OCI-LY1 (cell line): Measurements from ENCODE around the gene SYNCRIP.

Source experiments
- H2AFZ ChIP-seq: fragments of 200-600 bp; sonication (generic), shearing (Covaris generic); 2 replicates; pipeline ENCODE4 v1.6.0; 2014; ENCODE audit warnings: antibody characterized with exemption, mild to moderate bottlenecking, low read length
- H3F3A ChIP-seq: fragments of 200-600 bp; sonication (generic), shearing (Covaris generic); 2 replicates; pipeline ENCODE4 v1.6.0; 2014; ENCODE audit warnings: mild to moderate bottlenecking, antibody characterized with exemption, low read length, moderate library complexity; ENCODE audit not compliant: insufficient read depth
- H3K27ac ChIP-seq: fragments of 200-600 bp; sonication (generic); 2 replicates; pipeline ENCODE4 v1.5.1; 2014; ENCODE audit warnings: low read length, mixed run types, mild to moderate bottlenecking, low read depth; ENCODE audit not compliant: poor library complexity, severe bottlenecking
- H3K27me3 ChIP-seq: fragments of 200-600 bp; sonication (generic); 2 replicates; pipeline ENCODE4 v1.6.0; 2014; ENCODE audit warnings: antibody characterized with exemption, mild to moderate bottlenecking, low read length, moderate library complexity; ENCODE audit not compliant: insufficient read depth
- H3K36me3 ChIP-seq: fragments of 200-600 bp; sonication (generic); 2 replicates; pipeline ENCODE4 v1.6.1; 2014; ENCODE audit warnings: mild to moderate bottlenecking, antibody characterized with exemption, low read length, moderate library complexity, mixed read lengths; ENCODE audit not compliant: insufficient read depth
- H3K4me1 ChIP-seq: fragments of 200-600 bp; sonication (generic); 2 replicates; pipeline ENCODE4 v1.5.1; 2014; ENCODE audit warnings: mild to moderate bottlenecking, low read length, moderate library complexity; ENCODE audit not compliant: insufficient read depth, severe bottlenecking
- H3K4me2 ChIP-seq: fragments of 200-600 bp; sonication (generic), shearing (Covaris generic); 2 replicates; pipeline ENCODE4 v1.6.1; 2014; ENCODE audit warnings: low read length
- H3K4me3 ChIP-seq: fragments of 200-600 bp; sonication (generic); 2 replicates; pipeline ENCODE4 v1.5.1; 2014; ENCODE audit warnings: low read length, low read depth, mild to moderate bottlenecking, mixed read lengths; ENCODE audit not compliant: poor library complexity, severe bottlenecking
- H3K79me2 ChIP-seq: fragments of 200-600 bp; shearing (Covaris generic); 2 replicates; pipeline ENCODE4 v1.6.1; 2016; ENCODE audit warnings: mixed run types, low read length, mixed read lengths; ENCODE audit not compliant: insufficient read depth
- H3K9ac ChIP-seq: fragments of 200-600 bp; sonication (generic), shearing (Covaris generic); 2 replicates; pipeline ENCODE4 v1.6.1; 2014; ENCODE audit warnings: mild to moderate bottlenecking, low read length, mixed read lengths
- H3K9me2 ChIP-seq: fragments of 200-600 bp; sonication (generic), shearing (Covaris generic); 2 replicates; pipeline ENCODE4 v1.6.1; 2014; ENCODE audit warnings: low read depth, mild to moderate bottlenecking, low read length, mixed read lengths
- H3K9me3 ChIP-seq: fragments of 200-600 bp; shearing (Covaris generic); 2 replicates; pipeline ENCODE4 v1.6.1; 2014; ENCODE audit warnings: low read length, mixed read lengths
- H4K20me1 ChIP-seq: fragments of 200-600 bp; sonication (generic), shearing (Covaris generic); 2 replicates; pipeline ENCODE4 v1.6.0; 2016; ENCODE audit warnings: mild to moderate bottlenecking, low read length; ENCODE audit not compliant: insufficient read depth
- EZH2 ChIP-seq: fragments of 200-600 bp; sonication (generic), shearing (Covaris generic); IDR thresholded peaks from 2 replicates; pipeline ENCODE4 v1.8.0; 2017; ENCODE audit warnings: borderline replicate concordance, mixed run types, mild to moderate bottlenecking, antibody characterized with exemption, low read length, moderate library complexity, mixed read lengths
- TF ChIP-seq, protein P1 (sequence below): fragments of 200-600 bp; sonication (generic), shearing (Covaris generic); IDR thresholded peaks from 2 replicates; pipeline ENCODE4 v1.5.1; 2017; ENCODE audit warnings: mild to moderate bottlenecking, antibody characterized with exemption, low read length, moderate library complexity, mixed read lengths

Gene SYNCRIP

DNA sequence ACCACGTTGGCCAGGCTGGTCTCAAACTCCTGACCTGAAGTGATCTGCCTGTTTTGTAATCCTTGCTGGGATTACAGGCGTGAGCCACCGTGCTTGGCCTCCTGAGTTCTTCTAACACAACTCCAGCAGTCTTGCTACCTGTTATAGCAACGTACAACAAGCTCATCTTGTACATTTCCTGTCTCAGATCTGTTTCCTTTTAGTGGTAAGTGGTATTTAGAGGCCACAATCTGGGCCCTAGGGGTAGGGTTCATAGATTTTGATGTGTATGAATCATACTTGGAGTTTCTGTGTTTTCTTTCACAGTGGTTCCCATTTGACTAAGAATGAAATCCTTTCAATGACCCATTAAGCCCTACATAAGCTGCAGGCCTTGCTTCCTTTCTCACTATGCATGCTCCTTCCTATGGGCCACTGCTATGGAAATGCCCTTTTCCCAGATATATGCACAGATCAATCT lies 27.1 kb upstream of the SYNCRIP start:
- Histone ChIP-seq H3K79me2 (no peaks in the 10 kb centered on the region), H3F3A (peaks cover 15% of the 10 kb centered on the region; the same call in 1 of the 2 replicates), H3K27me3 (no peaks in the 10 kb centered on the region), H2AFZ (no peak overlapping the region), H3K4me1 (peaks cover 8% of the 10 kb centered on the region), H3K36me3 (peaks cover 23% of the 10 kb centered on the region; the same call in 1 of the 2 replicates), H4K20me1 (no peaks in the 10 kb centered on the region), H3K9me2 (no peaks in the 10 kb centered on the region), H3K4me3 (no peak overlapping the region), H3K9me3 (no peaks in the 10 kb centered on the region), H3K9ac (no peak overlapping the region), H3K4me2 (no peak overlapping the region), H3K27ac (no peak overlapping the region)
- TF ChIP-seq, protein P1, sequence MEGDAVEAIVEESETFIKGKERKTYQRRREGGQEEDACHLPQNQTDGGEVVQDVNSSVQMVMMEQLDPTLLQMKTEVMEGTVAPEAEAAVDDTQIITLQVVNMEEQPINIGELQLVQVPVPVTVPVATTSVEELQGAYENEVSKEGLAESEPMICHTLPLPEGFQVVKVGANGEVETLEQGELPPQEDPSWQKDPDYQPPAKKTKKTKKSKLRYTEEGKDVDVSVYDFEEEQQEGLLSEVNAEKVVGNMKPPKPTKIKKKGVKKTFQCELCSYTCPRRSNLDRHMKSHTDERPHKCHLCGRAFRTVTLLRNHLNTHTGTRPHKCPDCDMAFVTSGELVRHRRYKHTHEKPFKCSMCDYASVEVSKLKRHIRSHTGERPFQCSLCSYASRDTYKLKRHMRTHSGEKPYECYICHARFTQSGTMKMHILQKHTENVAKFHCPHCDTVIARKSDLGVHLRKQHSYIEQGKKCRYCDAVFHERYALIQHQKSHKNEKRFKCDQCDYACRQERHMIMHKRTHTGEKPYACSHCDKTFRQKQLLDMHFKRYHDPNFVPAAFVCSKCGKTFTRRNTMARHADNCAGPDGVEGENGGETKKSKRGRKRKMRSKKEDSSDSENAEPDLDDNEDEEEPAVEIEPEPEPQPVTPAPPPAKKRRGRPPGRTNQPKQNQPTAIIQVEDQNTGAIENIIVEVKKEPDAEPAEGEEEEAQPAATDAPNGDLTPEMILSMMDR = no peak
- no peak for TF ChIP-seq EZH2

DNA sequence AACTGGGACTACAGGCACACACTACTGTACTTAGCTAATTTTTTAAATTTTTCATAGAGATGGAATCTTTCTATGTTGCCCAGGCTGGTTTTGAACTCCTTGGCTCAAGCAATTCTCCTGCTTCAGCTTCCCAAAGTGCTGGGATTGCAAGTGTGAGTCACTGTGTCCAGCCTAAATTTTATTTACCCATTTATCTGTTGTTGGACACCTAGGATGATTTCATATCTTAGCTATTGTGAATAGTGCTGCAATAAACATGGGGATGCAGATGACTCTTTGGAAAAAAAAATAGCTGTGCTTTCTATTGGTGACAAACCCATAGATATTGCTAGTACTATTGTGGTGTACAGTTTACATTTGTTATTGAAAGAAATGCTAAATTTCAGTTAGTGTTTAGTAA lies 19.6 kb upstream of the SYNCRIP start:
- H3K4me1 ChIP-seq = no peaks in the 10 kb centered on the region
- H3K9ac ChIP-seq = no peak overlapping the region
- H2AFZ ChIP-seq = no peak overlapping the region
- H3K79me2 ChIP-seq = no peaks in the 10 kb centered on the region
- H3F3A ChIP-seq = no peaks in the 10 kb centered on the region
- H3K27ac ChIP-seq = no peak overlapping the region
- no peaks in the 10 kb centered on the region; the same call in 1 of the 2 replicates for H3K36me3 ChIP-seq
- TF ChIP-seq, protein P1 = no peak
- no peak for TF ChIP-seq EZH2
- no peaks in the 10 kb centered on the region for H4K20me1 ChIP-seq
- H3K4me2 ChIP-seq = no peak overlapping the region
- H3K27me3 ChIP-seq = no peaks in the 10 kb centered on the region
- no peaks in the 10 kb centered on the region for H3K9me3 ChIP-seq
- no peak overlapping the region for H3K4me3 ChIP-seq
- H3K9me2 ChIP-seq = no peaks in the 10 kb centered on the region

DNA sequence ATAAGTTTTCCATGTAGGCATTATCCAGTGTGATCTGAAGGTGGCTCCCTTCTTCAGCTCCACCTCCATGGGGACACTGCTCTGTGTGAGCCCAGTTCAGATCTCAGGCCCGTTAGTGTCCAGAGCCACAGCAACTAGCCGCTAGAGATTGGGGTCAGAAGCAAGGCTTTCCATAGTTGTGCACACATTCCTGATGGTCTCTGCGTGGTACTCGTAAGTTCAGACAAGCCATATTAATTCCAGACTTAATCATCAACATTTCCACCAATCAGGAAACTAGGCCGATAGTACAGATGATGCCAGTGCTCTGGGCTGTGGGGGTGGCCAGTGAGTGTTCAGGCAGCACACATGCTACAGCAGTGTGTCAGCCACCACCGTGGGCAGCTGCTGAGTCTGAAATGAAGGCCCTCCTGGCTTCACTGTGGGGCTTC lies 17.5 kb upstream of the SYNCRIP start:
- Histone ChIP-seq H3K9me2 (no peaks in the 10 kb centered on the region), H3F3A (no peaks in the 10 kb centered on the region), H3K27me3 (no peaks in the 10 kb centered on the region), H3K4me1 (no peaks in the 10 kb centered on the region), H3K4me2 (no peak overlapping the region), H2AFZ (no peak overlapping the region), H3K9ac (no peak overlapping the region), H3K27ac (no peak overlapping the region), H4K20me1 (no peaks in the 10 kb centered on the region), H3K79me2 (no peaks in the 10 kb centered on the region), H3K36me3 (no peaks in the 10 kb centered on the region; the same call in 1 of the 2 replicates), H3K9me3 (no peaks in the 10 kb centered on the region), H3K4me3 (no peak overlapping the region)
- TF ChIP-seq, protein P1 = no peak
- no peak for TF ChIP-seq EZH2
